Thoracic aorta (tissue), 2 donors: ENCODE results near the gene LRRK1. TPM values are rescaled to one million over a fixed set of nuclear protein-coding genes. Genes with fewer than 3 reads are reported as not detected.

Experiments
- ATAC-seq: fragments of 150-250 bp; one replicate; pipeline ENCODE4 v1.8.0; 2017; ENCODE audit warnings: low read depth; ENCODE audit not compliant: insufficient number of reproducible peaks, low FRiP score
- DNase-seq: peaks from one replicate; pipeline ENCODE4 v3.0.0-alpha.2; 2020; ENCODE audit warnings: low spot score
- H3K27ac ChIP-seq, 2 donors: fragments of 200-600 bp; sonication (generic); 1 replicate in 1 of 2; 2 replicates in 1 of 2; pipeline ENCODE4 v1.5.1; 2016; ENCODE audit warnings: mild to moderate bottlenecking in 2 of 2, moderate library complexity in 2 of 2
- H3K27me3 ChIP-seq: fragments of 200-600 bp; sonication (generic); replicated peaks from 2 replicates; pipeline ENCODE4 v1.6.0; 2016; ENCODE audit warnings: mild to moderate bottlenecking; ENCODE audit not compliant: insufficient read depth
- H3K36me3 ChIP-seq: fragments of 200-600 bp; sonication (generic); one replicate; pipeline ENCODE4 v1.5.1; 2016
- H3K4me1 ChIP-seq, 2 donors: fragments of 200-600 bp; sonication (generic); 1 replicate in 1 of 2; 2 replicates in 1 of 2; pipeline versions ENCODE4 v1.5.1 to v1.6.0; 2016; ENCODE audit warnings: low read depth in 2 of 2, mild to moderate bottlenecking in 1 of 2; ENCODE audit not compliant: control insufficient read depth in 1 of 2
- H3K4me3 ChIP-seq: fragments of 200-600 bp; sonication (generic); 2 replicates; pipeline ENCODE4 v1.5.1; 2016; ENCODE audit warnings: mild to moderate bottlenecking
- H3K9me3 ChIP-seq: fragments of 200-600 bp; sonication (generic); 2 replicates; pipeline ENCODE4 v1.5.1; 2016
- CTCF ChIP-seq: fragments of 200-600 bp; sonication (generic); IDR thresholded peaks from one replicate; pipeline ENCODE4 v1.5.1; 2019; ENCODE audit warnings: antibody characterized with exemption
- total RNA-seq, 2 donors: library from RNA; depleted of rRNA; stranded (reverse); fragments of >200 nt; gene quantifications; one replicate each; pipeline versions ENCODE4 v1.1.0 to v1.2.3, GENCODE V29; 2016

Gene LRRK1
- total RNA-seq, 2 donors from 2014 or later: 17.2 to 47.1 TPM

- no peaks in the 10 kb centered on the region for H3K36me3 ChIP-seq
- DNase-seq (no peak), ATAC-seq (no peak)
- no peaks in the 10 kb centered on the region for H3K9me3 ChIP-seq
- peaks cover 10 to 23% of the 10 kb centered on the region in 2 donors for H3K4me1 ChIP-seq
- H3K27me3 ChIP-seq: no peaks in the 10 kb centered on the region
- TF ChIP-seq CTCF: no peak
- no peak overlapping the region for H3K4me3 ChIP-seq
- no peak overlapping the region for H3K27ac ChIP-seq
Measured at GRCh38 chr15:100903168-100903554, 16.0 kb upstream of the LRRK1 start.

DNA sequence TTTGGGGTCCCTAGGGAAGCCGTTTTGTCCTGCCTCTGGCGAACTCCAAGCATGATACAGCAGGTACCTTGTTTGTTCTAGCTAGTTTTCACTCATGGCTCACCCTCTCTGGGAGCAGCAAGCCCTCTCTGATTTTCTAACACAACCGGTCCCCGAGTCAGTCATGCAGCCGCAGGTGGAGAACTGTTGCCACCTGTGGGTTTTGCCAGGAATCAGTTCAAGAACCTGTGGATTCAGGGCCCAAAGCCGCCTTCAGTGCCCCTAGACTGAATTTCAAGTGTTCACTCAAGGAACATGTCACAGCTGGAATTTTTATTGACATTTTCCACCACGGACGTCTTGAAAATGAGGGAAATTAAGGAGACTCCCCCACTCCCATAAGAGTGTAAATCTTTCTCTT lies 13.3 kb upstream of the LRRK1 start:
- DNase-seq: no peak
- Histone ChIP-seq H3K36me3 (no peaks in the 10 kb centered on the region), H3K4me1 (peaks cover 0 to 10% of the 10 kb centered on the region in 2 donors), H3K9me3 (no peaks in the 10 kb centered on the region), H3K27me3 (no peaks in the 10 kb centered on the region), H3K4me3 (no peak overlapping the region), H3K27ac (no peak overlapping the region)
- no peak for TF ChIP-seq CTCF
- no peak for ATAC-seq

DNA sequence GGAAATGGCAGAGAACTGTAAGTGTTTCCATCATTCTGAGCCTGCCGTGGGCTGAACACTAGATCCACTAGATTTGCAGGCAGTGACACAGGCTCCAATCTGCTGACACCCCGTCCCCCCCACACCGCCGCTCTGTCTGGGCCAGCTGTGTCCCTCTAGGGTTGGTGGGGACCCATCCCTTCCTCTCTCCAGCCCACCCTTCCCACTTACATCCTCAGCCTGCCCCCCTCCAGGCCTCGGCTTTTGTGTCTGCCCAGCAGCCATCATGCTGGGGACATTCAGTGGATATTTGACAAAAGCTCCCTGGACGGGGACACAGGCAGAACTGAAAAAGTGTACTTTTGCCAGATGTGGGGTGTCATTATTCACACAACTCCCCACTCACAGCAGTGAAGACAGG lies 10.7 kb upstream of the LRRK1 start:
- no peak overlapping the region for H3K27ac ChIP-seq
- no peaks in the 10 kb centered on the region for H3K36me3 ChIP-seq
- ATAC-seq: no peak
- H3K4me3 ChIP-seq: no peak overlapping the region
- H3K27me3 ChIP-seq: no peaks in the 10 kb centered on the region
- TF ChIP-seq CTCF: no peak
- H3K4me1 ChIP-seq: no peaks in the 10 kb centered on the region
- no peak for DNase-seq
- no peaks in the 10 kb centered on the region for H3K9me3 ChIP-seq

DNA sequence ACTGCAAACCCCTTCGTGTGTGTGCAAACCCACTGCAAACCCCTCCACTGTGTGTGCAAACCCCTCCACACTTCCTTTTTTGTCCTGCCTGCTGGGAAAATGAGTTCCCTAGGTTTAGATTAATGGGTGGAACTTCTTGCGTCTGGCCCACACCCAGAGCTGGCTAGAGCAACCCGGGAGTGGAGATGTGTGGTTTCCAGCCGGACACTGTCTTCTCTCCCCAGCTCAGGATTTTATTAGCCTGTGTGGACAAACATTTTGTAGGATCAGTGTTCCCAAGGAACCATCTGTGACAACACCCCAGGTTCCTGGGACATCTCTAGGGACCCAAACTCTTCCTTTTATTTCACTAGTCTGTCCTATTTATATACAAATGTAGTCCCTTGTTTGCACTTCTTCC lies 9.6 kb upstream of the LRRK1 start:
- no peak for TF ChIP-seq CTCF
- Histone ChIP-seq H3K4me1 (no peaks in the 10 kb centered on the region), H3K4me3 (no peak overlapping the region), H3K27me3 (no peaks in the 10 kb centered on the region), H3K9me3 (no peaks in the 10 kb centered on the region), H3K27ac (no peak overlapping the region), H3K36me3 (no peaks in the 10 kb centered on the region)
- DNase-seq (no peak), ATAC-seq (no peak)

- TF ChIP-seq CTCF: no peak
- Histone ChIP-seq H3K4me3 (no peak overlapping the region), H3K9me3 (no peaks in the 10 kb centered on the region), H3K36me3 (no peaks in the 10 kb centered on the region), H3K4me1 (no peaks in the 10 kb centered on the region), H3K27ac (no peak overlapping the region), H3K27me3 (no peaks in the 10 kb centered on the region)
- DNase-seq (no peak), ATAC-seq (no peak)
Measured at GRCh38 chr15:100909989-100910955, 8.9 kb upstream of the LRRK1 start.
